Measurements from ENCODE around the gene SLC16A2. TPM values are rescaled to one million over a fixed set of nuclear protein-coding genes. Genes with fewer than 3 reads are reported as not detected.

SLC16A2 gene
- total and polyA plus RNA-seq, 10 of the 15 experiments (the other 5 are each of a cell fraction or from before 2014, with no cell fraction given): 0.08 to 0.13 TPM; not detected in 8

DNA sequence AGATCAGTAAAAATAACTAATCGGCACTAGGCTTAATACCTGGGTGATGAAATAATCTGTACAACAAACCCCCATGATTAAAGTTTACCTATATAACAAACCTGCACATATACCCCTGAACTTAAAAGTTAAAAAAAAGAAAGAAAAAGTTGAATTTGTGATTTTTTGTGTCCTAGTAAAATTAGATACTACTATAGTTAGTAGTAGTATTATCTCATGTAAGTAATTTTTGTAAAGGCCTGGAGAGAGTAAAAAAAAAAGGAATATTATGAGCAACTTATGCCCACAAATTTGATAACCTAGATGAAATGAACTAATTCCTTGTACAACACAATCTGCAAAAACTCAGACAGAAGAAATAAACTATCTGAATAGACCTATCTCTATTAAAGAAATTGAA lies 25.7 kb upstream of the SLC16A2 start:
- Histone ChIP-seq H3K27me3 (replicated peaks in 1 of 2; ENCODE audit: control insufficient read depth in 2 of 2, insufficient read depth in 2 of 2, low read length in 1 of 2) (no peaks in the 10 kb centered on the region), H2AFZ (ENCODE audit: control insufficient read depth, low read depth, low read length) (no peak overlapping the region), H3K4me2 (ENCODE audit: control insufficient read depth, insufficient read depth) (no peak overlapping the region), H3K79me2 (ENCODE audit: control insufficient read depth, insufficient read depth, low read length) (no peaks in the 10 kb centered on the region), H3K27ac (ENCODE audit: control insufficient read depth, insufficient read depth) (no peak overlapping the region), H3K9me3 (replicated peaks; ENCODE audit: control insufficient read depth, insufficient read depth, low read length) (no peaks in the 10 kb centered on the region), H3K36me3 (ENCODE audit: control insufficient read depth in 2 of 2, insufficient read depth in 2 of 2, low read length in 1 of 2) (no peaks in the 10 kb centered on the region), H3K4me3 (no peak overlapping the region), H3K9ac (ENCODE audit: control insufficient read depth, insufficient read depth, low read length) (no peak overlapping the region), H3K4me1 (ENCODE audit: control insufficient read depth, insufficient read depth, low read length) (no peaks in the 10 kb centered on the region), H4K20me1 (ENCODE audit: control insufficient read depth, insufficient read depth) (no peaks in the 10 kb centered on the region)
- no TSS peak for BruUV-seq (replicated peaks)
- intact Hi-C loops (cut with micrococcal nuclease; ENCODE audit: unreplicated experiment): no loop called here
- DNase-seq (ENCODE audit: low read depth, low spot score) (no peak), ATAC-seq (no peak), FAIRE-seq (no peak)
- POLR2A ChIA-PET: no interaction called here
- in situ Hi-C loops (cut with MboI): no loop called here
- CTCF ChIA-PET: no interaction called here
- RAD21 ChIA-PET (ENCODE audit: unreplicated experiment): no interaction called here
- WGBS (ENCODE audit: insufficient coverage, insufficient replicate concordance, low lambda C conversion rate, missing lambda C conversion rate): 100% methylated on average over 1 of the region's 1 CpG
- SMC1A ChIA-PET (ENCODE audit: uncharacterized antibody, unreplicated experiment): no interaction called here
- no peak for TF ChIP-seq ZNF274 (IDR thresholded peaks at IDR 0.05; ENCODE audit: insufficient read depth, insufficient read length)
- TF ChIP-seq, protein P1, sequence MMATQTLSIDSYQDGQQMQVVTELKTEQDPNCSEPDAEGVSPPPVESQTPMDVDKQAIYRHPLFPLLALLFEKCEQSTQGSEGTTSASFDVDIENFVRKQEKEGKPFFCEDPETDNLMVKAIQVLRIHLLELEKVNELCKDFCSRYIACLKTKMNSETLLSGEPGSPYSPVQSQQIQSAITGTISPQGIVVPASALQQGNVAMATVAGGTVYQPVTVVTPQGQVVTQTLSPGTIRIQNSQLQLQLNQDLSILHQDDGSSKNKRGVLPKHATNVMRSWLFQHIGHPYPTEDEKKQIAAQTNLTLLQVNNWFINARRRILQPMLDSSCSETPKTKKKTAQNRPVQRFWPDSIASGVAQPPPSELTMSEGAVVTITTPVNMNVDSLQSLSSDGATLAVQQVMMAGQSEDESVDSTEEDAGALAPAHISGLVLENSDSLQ (IDR thresholded peaks at IDR 0.05): no peak
- TF ChIP-seq, protein P2, sequence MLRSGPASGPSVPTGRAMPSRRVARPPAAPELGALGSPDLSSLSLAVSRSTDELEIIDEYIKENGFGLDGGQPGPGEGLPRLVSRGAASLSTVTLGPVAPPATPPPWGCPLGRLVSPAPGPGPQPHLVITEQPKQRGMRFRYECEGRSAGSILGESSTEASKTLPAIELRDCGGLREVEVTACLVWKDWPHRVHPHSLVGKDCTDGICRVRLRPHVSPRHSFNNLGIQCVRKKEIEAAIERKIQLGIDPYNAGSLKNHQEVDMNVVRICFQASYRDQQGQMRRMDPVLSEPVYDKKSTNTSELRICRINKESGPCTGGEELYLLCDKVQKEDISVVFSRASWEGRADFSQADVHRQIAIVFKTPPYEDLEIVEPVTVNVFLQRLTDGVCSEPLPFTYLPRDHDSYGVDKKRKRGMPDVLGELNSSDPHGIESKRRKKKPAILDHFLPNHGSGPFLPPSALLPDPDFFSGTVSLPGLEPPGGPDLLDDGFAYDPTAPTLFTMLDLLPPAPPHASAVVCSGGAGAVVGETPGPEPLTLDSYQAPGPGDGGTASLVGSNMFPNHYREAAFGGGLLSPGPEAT (IDR thresholded peaks at IDR 0.05; ENCODE audit: low read depth): no peak
- TF ChIP-seq, protein P3, sequence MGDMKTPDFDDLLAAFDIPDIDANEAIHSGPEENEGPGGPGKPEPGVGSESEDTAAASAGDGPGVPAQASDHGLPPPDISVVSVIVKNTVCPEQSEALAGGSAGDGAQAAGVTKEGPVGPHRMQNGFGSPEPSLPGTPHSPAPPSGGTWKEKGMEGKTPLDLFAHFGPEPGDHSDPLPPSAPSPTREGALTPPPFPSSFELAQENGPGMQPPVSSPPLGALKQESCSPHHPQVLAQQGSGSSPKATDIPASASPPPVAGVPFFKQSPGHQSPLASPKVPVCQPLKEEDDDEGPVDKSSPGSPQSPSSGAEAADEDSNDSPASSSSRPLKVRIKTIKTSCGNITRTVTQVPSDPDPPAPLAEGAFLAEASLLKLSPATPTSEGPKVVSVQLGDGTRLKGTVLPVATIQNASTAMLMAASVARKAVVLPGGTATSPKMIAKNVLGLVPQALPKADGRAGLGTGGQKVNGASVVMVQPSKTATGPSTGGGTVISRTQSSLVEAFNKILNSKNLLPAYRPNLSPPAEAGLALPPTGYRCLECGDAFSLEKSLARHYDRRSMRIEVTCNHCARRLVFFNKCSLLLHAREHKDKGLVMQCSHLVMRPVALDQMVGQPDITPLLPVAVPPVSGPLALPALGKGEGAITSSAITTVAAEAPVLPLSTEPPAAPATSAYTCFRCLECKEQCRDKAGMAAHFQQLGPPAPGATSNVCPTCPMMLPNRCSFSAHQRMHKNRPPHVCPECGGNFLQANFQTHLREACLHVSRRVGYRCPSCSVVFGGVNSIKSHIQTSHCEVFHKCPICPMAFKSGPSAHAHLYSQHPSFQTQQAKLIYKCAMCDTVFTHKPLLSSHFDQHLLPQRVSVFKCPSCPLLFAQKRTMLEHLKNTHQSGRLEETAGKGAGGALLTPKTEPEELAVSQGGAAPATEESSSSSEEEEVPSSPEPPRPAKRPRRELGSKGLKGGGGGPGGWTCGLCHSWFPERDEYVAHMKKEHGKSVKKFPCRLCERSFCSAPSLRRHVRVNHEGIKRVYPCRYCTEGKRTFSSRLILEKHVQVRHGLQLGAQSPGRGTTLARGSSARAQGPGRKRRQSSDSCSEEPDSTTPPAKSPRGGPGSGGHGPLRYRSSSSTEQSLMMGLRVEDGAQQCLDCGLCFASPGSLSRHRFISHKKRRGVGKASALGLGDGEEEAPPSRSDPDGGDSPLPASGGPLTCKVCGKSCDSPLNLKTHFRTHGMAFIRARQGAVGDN (IDR thresholded peaks at IDR 0.05): no peak
- TF ChIP-seq, protein P4, sequence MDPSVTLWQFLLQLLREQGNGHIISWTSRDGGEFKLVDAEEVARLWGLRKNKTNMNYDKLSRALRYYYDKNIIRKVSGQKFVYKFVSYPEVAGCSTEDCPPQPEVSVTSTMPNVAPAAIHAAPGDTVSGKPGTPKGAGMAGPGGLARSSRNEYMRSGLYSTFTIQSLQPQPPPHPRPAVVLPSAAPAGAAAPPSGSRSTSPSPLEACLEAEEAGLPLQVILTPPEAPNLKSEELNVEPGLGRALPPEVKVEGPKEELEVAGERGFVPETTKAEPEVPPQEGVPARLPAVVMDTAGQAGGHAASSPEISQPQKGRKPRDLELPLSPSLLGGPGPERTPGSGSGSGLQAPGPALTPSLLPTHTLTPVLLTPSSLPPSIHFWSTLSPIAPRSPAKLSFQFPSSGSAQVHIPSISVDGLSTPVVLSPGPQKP (IDR thresholded peaks at IDR 0.05; ENCODE audit: low read depth, low read length): no peak
- no peak for TF ChIP-seq CBX5 (IDR thresholded peaks at IDR 0.05; ENCODE audit: low read depth)
- TF ChIP-seq ASH2L (IDR thresholded peaks at IDR 0.05; ENCODE audit: borderline replicate concordance, low read depth): no peak
- no peak for TF ChIP-seq PML (IDR thresholded peaks at IDR 0.05; ENCODE audit: low read length)
- no peak for TF ChIP-seq NFYA (IDR thresholded peaks at IDR 0.05; ENCODE audit: borderline replicate concordance, low read depth, low read length)
- no peak for TF ChIP-seq KAT2A (conservative IDR thresholded peaks at IDR 0.05; ENCODE audit: control insufficient read depth, low read depth, low read length)
- no peak for TF ChIP-seq CBFB (IDR thresholded peaks at IDR 0.05; ENCODE audit: low read depth)
- TF ChIP-seq KDM1A (IDR thresholded peaks at IDR 0.05; ENCODE audit: borderline replicate concordance): no peak
- TF ChIP-seq, protein P5, sequence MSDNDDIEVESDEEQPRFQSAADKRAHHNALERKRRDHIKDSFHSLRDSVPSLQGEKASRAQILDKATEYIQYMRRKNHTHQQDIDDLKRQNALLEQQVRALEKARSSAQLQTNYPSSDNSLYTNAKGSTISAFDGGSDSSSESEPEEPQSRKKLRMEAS (IDR thresholded peaks at IDR 0.05; ENCODE audit: low read depth, low read length): no peak
- no peak for TF ChIP-seq MTA2 (IDR thresholded peaks at IDR 0.05; ENCODE audit: low read depth)
- no peak for TF ChIP-seq SPI1 (IDR thresholded peaks at IDR 0.05; ENCODE audit: borderline replicate concordance, insufficient read depth, low read depth, low read length)
- no peak for TF ChIP-seq RFX5 (IDR thresholded peaks at IDR 0.05; ENCODE audit: low read depth, low read length)
- no peak for TF ChIP-seq NR2C1 (IDR thresholded peaks at IDR 0.05)
- no peak for TF ChIP-seq SMAD1 (IDR thresholded peaks at IDR 0.05; ENCODE audit: low read depth, partially characterized antibody)
- TF ChIP-seq HDGF (IDR thresholded peaks at IDR 0.05): no peak
